PFSK-1 (cell line): Measurements from ENCODE around the gene TRAK2.

ENCODE experiments used
- FOXP2 ChIP-seq: optimal IDR thresholded peaks from 2 replicates; pipeline ENCODE3; 2011; ENCODE audit warnings: borderline replicate concordance, control low read depth, inconsistent platforms; ENCODE audit not compliant: insufficient read depth; ENCODE audit errors: extremely low read length, extremely low read depth
- POLR2AphosphoS5 ChIP-seq: IDR thresholded peaks from 2 replicates; pipeline ENCODE4 v1.6.1; 2012; ENCODE audit warnings: low read depth, mild to moderate bottlenecking, control low read depth, low read length, moderate library complexity
- SIN3A ChIP-seq: IDR thresholded peaks from 2 replicates; pipeline ENCODE4 v1.6.1; 2012; ENCODE audit warnings: mild to moderate bottlenecking, low read length, moderate library complexity, borderline replicate concordance; ENCODE audit not compliant: insufficient read depth
- TAF1 ChIP-seq: IDR thresholded peaks from 2 replicates; pipeline ENCODE4 v1.6.1; 2012; ENCODE audit warnings: low read length, control low read depth, borderline replicate concordance; ENCODE audit not compliant: insufficient read depth
- TF ChIP-seq, protein P1 (sequence below), 2 experiments: IDR thresholded peaks; 2 replicates each; pipeline versions ENCODE4 v1.6.1 to v1.8.0; 2011 to 2012; ENCODE audit warnings: low read depth in 2 of 2, low read length in 2 of 2, control low read depth in 1 of 2, inconsistent platforms in 1 of 2, mild to moderate bottlenecking in 1 of 2, moderate library complexity in 1 of 2; ENCODE audit not compliant: insufficient read depth in 1 of 2

TRAK2 gene

GRCh38 chr2:201413552-201413951 lies 37.7 kb downstream of the TRAK2 start:
- TF ChIP-seq TAF1 (no peak), FOXP2 (no peak), SIN3A (no peak), POLR2AphosphoS5 (no peak)
- TF ChIP-seq, protein P1, sequence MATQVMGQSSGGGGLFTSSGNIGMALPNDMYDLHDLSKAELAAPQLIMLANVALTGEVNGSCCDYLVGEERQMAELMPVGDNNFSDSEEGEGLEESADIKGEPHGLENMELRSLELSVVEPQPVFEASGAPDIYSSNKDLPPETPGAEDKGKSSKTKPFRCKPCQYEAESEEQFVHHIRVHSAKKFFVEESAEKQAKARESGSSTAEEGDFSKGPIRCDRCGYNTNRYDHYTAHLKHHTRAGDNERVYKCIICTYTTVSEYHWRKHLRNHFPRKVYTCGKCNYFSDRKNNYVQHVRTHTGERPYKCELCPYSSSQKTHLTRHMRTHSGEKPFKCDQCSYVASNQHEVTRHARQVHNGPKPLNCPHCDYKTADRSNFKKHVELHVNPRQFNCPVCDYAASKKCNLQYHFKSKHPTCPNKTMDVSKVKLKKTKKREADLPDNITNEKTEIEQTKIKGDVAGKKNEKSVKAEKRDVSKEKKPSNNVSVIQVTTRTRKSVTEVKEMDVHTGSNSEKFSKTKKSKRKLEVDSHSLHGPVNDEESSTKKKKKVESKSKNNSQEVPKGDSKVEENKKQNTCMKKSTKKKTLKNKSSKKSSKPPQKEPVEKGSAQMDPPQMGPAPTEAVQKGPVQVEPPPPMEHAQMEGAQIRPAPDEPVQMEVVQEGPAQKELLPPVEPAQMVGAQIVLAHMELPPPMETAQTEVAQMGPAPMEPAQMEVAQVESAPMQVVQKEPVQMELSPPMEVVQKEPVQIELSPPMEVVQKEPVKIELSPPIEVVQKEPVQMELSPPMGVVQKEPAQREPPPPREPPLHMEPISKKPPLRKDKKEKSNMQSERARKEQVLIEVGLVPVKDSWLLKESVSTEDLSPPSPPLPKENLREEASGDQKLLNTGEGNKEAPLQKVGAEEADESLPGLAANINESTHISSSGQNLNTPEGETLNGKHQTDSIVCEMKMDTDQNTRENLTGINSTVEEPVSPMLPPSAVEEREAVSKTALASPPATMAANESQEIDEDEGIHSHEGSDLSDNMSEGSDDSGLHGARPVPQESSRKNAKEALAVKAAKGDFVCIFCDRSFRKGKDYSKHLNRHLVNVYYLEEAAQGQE (IDR thresholded peaks at IDR 0.05; ENCODE audit: insufficient read depth in 1 of 2, low read depth in 2 of 2, low read length in 2 of 2), result no peak

DNA sequence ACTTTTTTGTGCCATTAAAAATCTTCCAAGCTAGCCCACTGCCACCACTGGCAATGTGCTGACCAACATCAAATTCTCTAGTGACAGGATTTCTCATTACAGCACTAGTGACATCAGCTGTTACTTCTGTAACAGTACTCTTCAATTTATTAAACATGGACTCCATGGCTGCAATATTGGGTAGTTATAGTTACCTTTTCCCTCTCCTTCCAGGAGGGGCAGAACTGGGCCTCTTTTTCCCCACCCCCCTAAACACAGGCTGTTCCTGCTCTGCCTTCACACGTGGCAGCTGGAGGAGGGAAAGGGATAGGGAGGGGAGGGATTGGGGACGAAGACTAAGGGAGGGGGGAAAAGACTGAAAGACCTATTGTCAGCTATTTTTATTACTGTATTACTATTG lies 38.1 kb downstream of the TRAK2 start:
- TF ChIP-seq FOXP2 (no peak), TAF1 (no peak), POLR2AphosphoS5 (no peak), SIN3A (no peak)
- TF ChIP-seq, protein P1 (IDR thresholded peaks at IDR 0.05; ENCODE audit: insufficient read depth in 1 of 2, low read depth in 2 of 2, low read length in 2 of 2), result no peak

- TF ChIP-seq, protein P1 (IDR thresholded peaks at IDR 0.05; ENCODE audit: insufficient read depth in 1 of 2, low read depth in 2 of 2, low read length in 2 of 2), result no peak
- TF ChIP-seq FOXP2 (no peak), SIN3A (no peak), POLR2AphosphoS5 (no peak), TAF1 (no peak)
Observed at GRCh38 chr2:201411421-201411820, 39.8 kb downstream of the TRAK2 start.

DNA sequence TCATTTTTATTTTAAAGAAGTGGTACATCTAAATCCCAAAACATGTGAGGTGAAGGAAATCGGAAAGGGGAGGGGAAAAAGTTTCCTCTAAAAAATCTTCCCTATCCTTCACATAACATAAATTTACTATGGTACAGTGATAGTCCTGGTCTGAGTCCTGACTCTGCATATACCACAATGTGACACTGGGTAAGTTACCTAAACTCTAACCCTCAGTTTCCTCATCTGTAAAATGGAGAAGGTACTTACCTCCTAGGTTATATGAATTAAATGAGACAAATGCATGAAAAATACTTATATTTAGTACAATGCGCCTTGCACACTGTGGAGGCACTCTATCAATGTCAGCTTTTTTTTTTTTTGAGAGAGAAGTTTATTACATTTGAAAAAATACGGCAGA lies 42.3 kb downstream of the TRAK2 start:
- TF ChIP-seq, protein P1 (IDR thresholded peaks at IDR 0.05; ENCODE audit: insufficient read depth in 1 of 2, low read depth in 2 of 2, low read length in 2 of 2), result no peak

GRCh38 chr2:201407265-201407664 lies 44.0 kb downstream of the TRAK2 start:
- TF ChIP-seq TAF1 (peak; percentile 58; the same call in 1 of the 2 replicates), POLR2AphosphoS5 (peak; percentile 81), SIN3A (no peak)

GRCh38 chr2:201406077-201406662 lies 45.1 kb downstream of the TRAK2 start:
- TF ChIP-seq POLR2AphosphoS5, result no peak
- no peak for TF ChIP-seq SIN3A
- TF ChIP-seq, protein P1 (IDR thresholded peaks at IDR 0.05; ENCODE audit: insufficient read depth in 1 of 2, low read depth in 2 of 2, low read length in 2 of 2), result no peak
- TF ChIP-seq FOXP2, result no peak
- no peak for TF ChIP-seq TAF1
